ENCODE measurements around the gene SYVN1.

Gene SYVN1

GRCh38 chr11:65157336-65157735 lies 23.0 kb upstream of the SYVN1 start:
- Histone ChIP-seq H2AFZ (ENCODE audit: low read length) (no peak overlapping the region), H3K36me3 (ENCODE audit: insufficient read depth, low read length) (no peaks in the 10 kb centered on the region), H3K4me2 (ENCODE audit: low read depth, low read length, poor library complexity, severe bottlenecking) (no peak overlapping the region), H4K20me1 (ENCODE audit: insufficient read depth, low read length, poor library complexity, severe bottlenecking) (no peaks in the 10 kb centered on the region), H3K4me3 (ENCODE audit: low read length, poor library complexity, severe bottlenecking) (no peak overlapping the region), H3K79me2 (ENCODE audit: insufficient read depth, low read length) (no peaks in the 10 kb centered on the region), H3K27me3 (ENCODE audit: insufficient read depth, low read length, poor library complexity, severe bottlenecking) (no peaks in the 10 kb centered on the region), H3K9me3 (ENCODE audit: insufficient read depth, low read depth, low read length) (no peaks in the 10 kb centered on the region), H3K9ac (ENCODE audit: low read depth, low read length, poor library complexity, severe bottlenecking) (no peak overlapping the region), H3K4me1 (ENCODE audit: insufficient read depth, low read length, poor library complexity, severe bottlenecking) (no peaks in the 10 kb centered on the region), H3K9me2 (replicated peaks; ENCODE audit: low read depth, low read length) (no peaks in the 10 kb centered on the region), H3F3A (ENCODE audit: low read depth) (no peaks in the 10 kb centered on the region)
- TF ChIP-seq EZH2phosphoT487 (IDR thresholded peaks at IDR 0.05; ENCODE audit: borderline replicate concordance) = no peak
- no peak for TF ChIP-seq CTCF (conservative IDR thresholded peaks at IDR 0.05; ENCODE audit: low read length)

DNA sequence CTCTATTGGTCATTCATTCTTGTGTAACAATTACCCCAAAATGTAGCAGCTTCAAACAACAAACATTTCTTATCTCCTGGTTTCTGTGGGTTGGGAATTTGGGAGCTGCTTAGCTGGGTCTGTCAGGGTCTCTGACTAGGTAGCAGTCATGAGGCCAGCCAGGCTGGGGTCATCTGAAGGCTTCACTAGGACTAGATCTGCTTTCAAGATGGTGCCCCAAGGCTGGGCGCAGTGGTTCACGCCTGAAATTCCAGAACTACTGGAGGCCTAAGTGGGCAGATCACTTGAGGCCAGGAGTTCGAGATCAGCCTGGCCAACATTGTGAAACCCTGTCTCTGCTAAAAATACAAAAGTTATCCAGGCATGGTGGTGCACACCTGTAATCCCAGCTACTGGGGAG lies 22.6 kb upstream of the SYVN1 start:
- Histone ChIP-seq H2AFZ (ENCODE audit: low read length) (no peak overlapping the region), H3K9ac (ENCODE audit: low read depth, low read length, poor library complexity, severe bottlenecking) (no peak overlapping the region), H3K4me1 (ENCODE audit: insufficient read depth, low read length, poor library complexity, severe bottlenecking) (no peaks in the 10 kb centered on the region), H4K20me1 (ENCODE audit: insufficient read depth, low read length, poor library complexity, severe bottlenecking) (no peaks in the 10 kb centered on the region), H3K9me3 (ENCODE audit: insufficient read depth, low read depth, low read length) (no peaks in the 10 kb centered on the region), H3K4me2 (ENCODE audit: low read depth, low read length, poor library complexity, severe bottlenecking) (no peak overlapping the region), H3K9me2 (replicated peaks; ENCODE audit: low read depth, low read length) (no peaks in the 10 kb centered on the region), H3F3A (ENCODE audit: low read depth) (no peaks in the 10 kb centered on the region), H3K36me3 (ENCODE audit: insufficient read depth, low read length) (no peaks in the 10 kb centered on the region), H3K79me2 (ENCODE audit: insufficient read depth, low read length) (no peaks in the 10 kb centered on the region), H3K4me3 (ENCODE audit: low read length, poor library complexity, severe bottlenecking) (no peak overlapping the region), H3K27me3 (ENCODE audit: insufficient read depth, low read length, poor library complexity, severe bottlenecking) (no peaks in the 10 kb centered on the region)
- TF ChIP-seq CTCF (conservative IDR thresholded peaks at IDR 0.05; ENCODE audit: low read length) (no peak), EZH2phosphoT487 (IDR thresholded peaks at IDR 0.05; ENCODE audit: borderline replicate concordance) (no peak)

DNA sequence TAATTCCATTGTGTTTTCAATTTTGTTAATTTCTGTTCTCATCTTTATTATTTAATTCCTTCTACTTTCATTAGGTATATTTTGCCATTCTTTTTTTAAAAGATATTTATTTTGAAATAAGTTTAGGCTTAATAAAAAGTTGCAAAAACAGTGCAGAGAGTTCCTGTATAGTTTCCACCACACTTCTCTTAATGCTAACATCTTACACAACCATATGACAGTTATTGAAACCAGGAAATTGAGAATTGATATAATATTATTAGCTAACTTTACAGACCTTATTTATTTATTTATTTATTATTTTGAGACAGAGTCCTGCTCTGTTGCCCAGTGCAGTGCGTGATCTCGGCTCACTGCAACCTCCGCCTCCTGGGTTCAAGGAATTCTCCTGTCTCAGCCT lies 21.9 kb upstream of the SYVN1 start:
- H3K9me2 ChIP-seq (replicated peaks; ENCODE audit: low read depth, low read length) = no peaks in the 10 kb centered on the region
- no peak overlapping the region for H3K4me2 ChIP-seq (ENCODE audit: low read depth, low read length, poor library complexity, severe bottlenecking)
- TF ChIP-seq CTCF (conservative IDR thresholded peaks at IDR 0.05; ENCODE audit: low read length) = no peak
- no peak for TF ChIP-seq EZH2phosphoT487 (IDR thresholded peaks at IDR 0.05; ENCODE audit: borderline replicate concordance)
- H4K20me1 ChIP-seq (ENCODE audit: insufficient read depth, low read length, poor library complexity, severe bottlenecking) = no peaks in the 10 kb centered on the region
- no peaks in the 10 kb centered on the region for H3F3A ChIP-seq (ENCODE audit: low read depth)
- no peak overlapping the region for H2AFZ ChIP-seq (ENCODE audit: low read length)
- no peaks in the 10 kb centered on the region for H3K36me3 ChIP-seq (ENCODE audit: insufficient read depth, low read length)
- H3K9ac ChIP-seq (ENCODE audit: low read depth, low read length, poor library complexity, severe bottlenecking) = no peak overlapping the region
- H3K4me1 ChIP-seq (ENCODE audit: insufficient read depth, low read length, poor library complexity, severe bottlenecking) = no peaks in the 10 kb centered on the region
- H3K79me2 ChIP-seq (ENCODE audit: insufficient read depth, low read length) = no peaks in the 10 kb centered on the region
- no peaks in the 10 kb centered on the region for H3K9me3 ChIP-seq (ENCODE audit: insufficient read depth, low read depth, low read length)
- no peaks in the 10 kb centered on the region for H3K27me3 ChIP-seq (ENCODE audit: insufficient read depth, low read length, poor library complexity, severe bottlenecking)
- no peak overlapping the region for H3K4me3 ChIP-seq (ENCODE audit: low read length, poor library complexity, severe bottlenecking)

Measured in Loucy (cell line).